ENCODE measurements around the gene SEMA4F. TPM values are rescaled to one million over a fixed set of nuclear protein-coding genes. Genes with fewer than 3 reads are reported as not detected.

The SEMA4F gene
- polyA plus RNA-seq (8.0 to 10.7 TPM (median 8.6 TPM) in 3 replicates), polyA minus RNA-seq (10.8 to 26.2 TPM (median 12.2 TPM) in 3 replicates)
- polyA plus RNA-seq (2011; ENCODE audit: low read depth): 1.3 TPM
- polyA plus RNA-seq (2011; cell fraction: cytosol; rRNA removed): 5.1 and 5.2 TPM in 2 replicates
- polyA plus RNA-seq (2011; cell fraction: nucleus; rRNA removed): 14.8 and 15.5 TPM in 2 replicates
- 2.3 and 10.1 TPM in 2 replicates for polyA plus RNA-seq (2012; ENCODE audit: low replicate concordance)
- 5.8 TPM for polyA minus RNA-seq (2011; cell fraction: cytosol; rRNA and poly(A)+ RNA removed)
- polyA minus RNA-seq (2011; cell fraction: nucleus; rRNA and poly(A)+ RNA removed): 11.9 and 15.6 TPM in 2 replicates

GRCh38 chr2:74653985-74654882 is at the start of gene SEMA4F:
SEMA4F (plus strand) TSS chr2:74654247; CDS start chr2:74654377, 130 bp downstream.
- peak; percentile 75 for DNase-seq (ENCODE audit: low read depth, low spot score)
- H3K4me1 ChIP-seq (ENCODE audit: control insufficient read depth, extremely low read depth, insufficient read depth, low read length): peaks cover 6% of the 10 kb centered on the region
- H3K9me1 ChIP-seq (ENCODE audit: control insufficient read depth, extremely low read depth, insufficient read depth, low read length): no peaks in the 10 kb centered on the region
- peak within 1 kb of the TSS; percentile 84 for H3K4me2 ChIP-seq (ENCODE audit: control insufficient read depth, extremely low read depth, insufficient read depth, low read depth, low read length)
- H4K20me1 ChIP-seq (ENCODE audit: control insufficient read depth, extremely low read depth, insufficient read depth, low read length): no peaks in the 10 kb centered on the region
- H3K9ac ChIP-seq (ENCODE audit: control insufficient read depth, extremely low read depth, insufficient read depth, low read length): peak within 1 kb of the TSS; percentile 66
- H2AFZ ChIP-seq (ENCODE audit: control insufficient read depth, low read length): peak within 1 kb of the TSS; percentile 87
- FAIRE-seq: no peak
- no peak within 1 kb of the TSS for H3K27ac ChIP-seq (ENCODE audit: control insufficient read depth, insufficient read depth, low read length)
- no peaks in the 10 kb centered on the region for H3K9me3 ChIP-seq (ENCODE audit: control insufficient read depth, low read depth, low read length)
- peak within 1 kb of the TSS; percentile 73 to 78 (median 74) for H3K4me3 ChIP-seq (ENCODE audit: control insufficient read depth in 2 of 3, extremely low read depth in 1 of 3, insufficient read depth in 2 of 3, low read depth in 1 of 3, low read length in 3 of 3)
- H3K36me3 ChIP-seq (ENCODE audit: control insufficient read depth in 2 of 2, extremely low read depth in 1 of 2, insufficient read depth in 2 of 2, low read length in 2 of 2): peaks cover 0 to 6% of the 10 kb centered on the region in 2 experiments
- dilution Hi-C loops (cut with MboI; ENCODE audit: extremely low pct_ligation_motif_present, low sequenced_read_pairs): no loop called here
- TF ChIP-seq EZH2 (IDR thresholded peaks at IDR 0.05; ENCODE audit: low read length) (no peak), CTCF (optimal IDR thresholded peaks at IDR 0.05 in 1 of 3, IDR thresholded peaks at IDR 0.05 in 1 of 3, conservative IDR thresholded peaks at IDR 0.05 in 1 of 3; ENCODE audit: extremely low read depth in 1 of 3, insufficient read depth in 2 of 3, low read length in 3 of 3) (no peak)
- no peaks in the 10 kb centered on the region for H3K27me3 ChIP-seq (ENCODE audit: control insufficient read depth, extremely low read depth, insufficient read depth, low read length)
- no peaks in the 10 kb centered on the region for H3K79me2 ChIP-seq (ENCODE audit: control insufficient read depth, insufficient read depth, low read length)

GRCh38 chr2:74606927-74607326 is 47.1 kb upstream of the SEMA4F start:
- FAIRE-seq (no peak), DNase-seq (ENCODE audit: low read depth, low spot score) (no peak)
- peaks cover 5% of the 10 kb centered on the region for H3K27me3 ChIP-seq (ENCODE audit: control insufficient read depth, extremely low read depth, insufficient read depth, low read length)
- TF ChIP-seq EZH2 (IDR thresholded peaks at IDR 0.05; ENCODE audit: low read length): no peak
- no peak for TF ChIP-seq CTCF (optimal IDR thresholded peaks at IDR 0.05 in 1 of 3, IDR thresholded peaks at IDR 0.05 in 1 of 3, conservative IDR thresholded peaks at IDR 0.05 in 1 of 3; ENCODE audit: extremely low read depth in 1 of 3, insufficient read depth in 2 of 3, low read length in 3 of 3)
- no peak overlapping the region for H3K4me3 ChIP-seq (ENCODE audit: control insufficient read depth in 2 of 3, extremely low read depth in 1 of 3, insufficient read depth in 2 of 3, low read depth in 1 of 3, low read length in 3 of 3)
- no peaks in the 10 kb centered on the region for H3K9me3 ChIP-seq (ENCODE audit: control insufficient read depth, low read depth, low read length)
- peaks cover 10% of the 10 kb centered on the region for H3K4me1 ChIP-seq (ENCODE audit: control insufficient read depth, extremely low read depth, insufficient read depth, low read length)
- no peak overlapping the region for H3K27ac ChIP-seq (ENCODE audit: control insufficient read depth, insufficient read depth, low read length)
- H3K4me2 ChIP-seq (ENCODE audit: control insufficient read depth, extremely low read depth, insufficient read depth, low read depth, low read length): no peak overlapping the region
- no peaks in the 10 kb centered on the region for H3K79me2 ChIP-seq (ENCODE audit: control insufficient read depth, insufficient read depth, low read length)
- no peaks in the 10 kb centered on the region for H3K9me1 ChIP-seq (ENCODE audit: control insufficient read depth, extremely low read depth, insufficient read depth, low read length)
- no peak overlapping the region for H3K9ac ChIP-seq (ENCODE audit: control insufficient read depth, extremely low read depth, insufficient read depth, low read length)
- no peaks in the 10 kb centered on the region for H3K36me3 ChIP-seq (ENCODE audit: control insufficient read depth in 2 of 2, extremely low read depth in 1 of 2, insufficient read depth in 2 of 2, low read length in 2 of 2)
- dilution Hi-C loops (cut with MboI; ENCODE audit: extremely low pct_ligation_motif_present, low sequenced_read_pairs): no loop called here
- H2AFZ ChIP-seq (ENCODE audit: control insufficient read depth, low read length): no peak overlapping the region
- H4K20me1 ChIP-seq (ENCODE audit: control insufficient read depth, extremely low read depth, insufficient read depth, low read length): no peaks in the 10 kb centered on the region

Data from keratinocyte (primary cell).